Gastrocnemius medialis (tissue), 4 donors: ENCODE data around the gene RNPEP.

ENCODE experiments used
- POLR2A ChIP-seq, 2 donors: fragments of 450-650 bp; IDR thresholded peaks; one replicate each; pipeline ENCODE4 v1.6.1; 2017; ENCODE audit warnings: antibody characterized with exemption in 2 of 2, mild to moderate bottlenecking in 2 of 2, moderate library complexity in 2 of 2
- TF ChIP-seq, protein P1 (sequence below), 5 experiments: fragments of 450-650 bp in 3 of 5; fragments of 200-600 bp in 2 of 5; sonication (generic) in 2 of 5; IDR thresholded peaks in 4 of 5; conservative IDR thresholded peaks in 1 of 5; 1 replicate in 4 of 5; 2 replicates in 1 of 5; pipeline ENCODE4 v1.5.1; 2016 to 2019; ENCODE audit warnings: antibody characterized with exemption in 5 of 5, mild to moderate bottlenecking in 3 of 5, moderate library complexity in 3 of 5

GRCh38 chr1:201937624-201938213 is 44.7 kb upstream of the RNPEP start:
- TF ChIP-seq POLR2A (IDR thresholded peaks at IDR 0.05): no peak
- TF ChIP-seq, protein P1, sequence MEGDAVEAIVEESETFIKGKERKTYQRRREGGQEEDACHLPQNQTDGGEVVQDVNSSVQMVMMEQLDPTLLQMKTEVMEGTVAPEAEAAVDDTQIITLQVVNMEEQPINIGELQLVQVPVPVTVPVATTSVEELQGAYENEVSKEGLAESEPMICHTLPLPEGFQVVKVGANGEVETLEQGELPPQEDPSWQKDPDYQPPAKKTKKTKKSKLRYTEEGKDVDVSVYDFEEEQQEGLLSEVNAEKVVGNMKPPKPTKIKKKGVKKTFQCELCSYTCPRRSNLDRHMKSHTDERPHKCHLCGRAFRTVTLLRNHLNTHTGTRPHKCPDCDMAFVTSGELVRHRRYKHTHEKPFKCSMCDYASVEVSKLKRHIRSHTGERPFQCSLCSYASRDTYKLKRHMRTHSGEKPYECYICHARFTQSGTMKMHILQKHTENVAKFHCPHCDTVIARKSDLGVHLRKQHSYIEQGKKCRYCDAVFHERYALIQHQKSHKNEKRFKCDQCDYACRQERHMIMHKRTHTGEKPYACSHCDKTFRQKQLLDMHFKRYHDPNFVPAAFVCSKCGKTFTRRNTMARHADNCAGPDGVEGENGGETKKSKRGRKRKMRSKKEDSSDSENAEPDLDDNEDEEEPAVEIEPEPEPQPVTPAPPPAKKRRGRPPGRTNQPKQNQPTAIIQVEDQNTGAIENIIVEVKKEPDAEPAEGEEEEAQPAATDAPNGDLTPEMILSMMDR (IDR thresholded peaks at IDR 0.05 in 4 of 5, conservative IDR thresholded peaks at IDR 0.05 in 1 of 5): no peak
